Right ventricle myocardium inferior (tissue), 1 donor: ENCODE measurements around the gene SLC31A1. TPM values are rescaled to one million over a fixed set of nuclear protein-coding genes. Genes with fewer than 3 reads are reported as not detected.
"Not testable (repeated sequence)": the region's sequence is repeated elsewhere in the genome, so short reads cannot be mapped to it uniquely, and the experiment has no call there.

ENCODE experiments used
- ATAC-seq: fragments of 200-7000 bp; cut with Tn5 transposase; one replicate; pipeline ENCODE4 v1.9.1; 2020; ENCODE audit warnings: mild to moderate bottlenecking, moderate library complexity
- DNase-seq: peaks from one replicate; pipeline ENCODE4 v3.0.0; 2021; ENCODE audit errors: missing footprints
- intact Hi-C: fragments of 100-400 bp; cut with DNase I; formaldehyde crosslinking; loops from one replicate; pipeline ENCODE4 v1.11.0; 2022
- total RNA-seq: library from RNA; stranded (reverse); fragmentation: NEBNext Ultra II Directional; extraction: Animal tissue kit (Norgen Biotek cat#: 25700); gene quantifications from one replicate; pipeline ENCODE4 v1.2.1, GENCODE V29; 2021
- donor health status: DM: no; HTN: yes; CAD: no; lungs with severe emphysema.

Gene SLC31A1
- total RNA-seq, 1 donor from 2014 or later = 12.0 TPM

GRCh38 chr9:113250807-113251206 is 29.5 kb downstream of the SLC31A1 start:
- intact Hi-C loops = no loop called here
- DNase-seq (no peak), ATAC-seq (no peak)

- intact Hi-C loops = no loop called here
- no peak for DNase-seq
- ATAC-seq = no peak
Observed at GRCh38 chr9:113254991-113255390, 33.6 kb downstream of the SLC31A1 start.

GRCh38 chr9:113255438-113255837 is 34.1 kb downstream of the SLC31A1 start:
- DNase-seq (no peak), ATAC-seq (no peak)
- intact Hi-C loops = no loop called here

- intact Hi-C loops = no loop called here
- no peak for DNase-seq
- no peak for ATAC-seq
Observed at GRCh38 chr9:113257863-113258262, 36.5 kb downstream of the SLC31A1 start.

DNA sequence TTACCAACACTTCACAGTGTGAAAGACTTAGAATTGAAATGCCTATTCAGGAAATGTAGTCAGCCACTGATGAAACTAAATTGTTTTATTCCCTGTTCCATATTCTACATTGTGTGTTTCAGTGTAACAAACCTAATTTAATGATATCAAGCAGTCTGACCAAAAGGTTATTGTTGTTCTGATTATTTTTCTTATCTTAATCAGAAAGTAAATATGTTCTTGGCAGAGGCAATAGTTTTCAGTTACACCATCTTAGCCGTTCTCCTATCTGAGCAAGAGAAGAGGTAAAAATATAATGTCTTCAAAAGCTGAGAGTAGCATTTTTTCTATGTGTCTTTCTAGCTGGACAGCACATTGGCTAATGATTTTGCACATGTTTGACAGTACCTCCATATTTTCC is 36.9 kb downstream of the SLC31A1 start:
- no peak for DNase-seq
- ATAC-seq = no peak
- intact Hi-C loops = no loop called here

GRCh38 chr9:113261917-113262671 is 40.8 kb downstream of the SLC31A1 start:
- DNase-seq (no peak), ATAC-seq (no peak)
- intact Hi-C loops = no loop called here

DNA sequence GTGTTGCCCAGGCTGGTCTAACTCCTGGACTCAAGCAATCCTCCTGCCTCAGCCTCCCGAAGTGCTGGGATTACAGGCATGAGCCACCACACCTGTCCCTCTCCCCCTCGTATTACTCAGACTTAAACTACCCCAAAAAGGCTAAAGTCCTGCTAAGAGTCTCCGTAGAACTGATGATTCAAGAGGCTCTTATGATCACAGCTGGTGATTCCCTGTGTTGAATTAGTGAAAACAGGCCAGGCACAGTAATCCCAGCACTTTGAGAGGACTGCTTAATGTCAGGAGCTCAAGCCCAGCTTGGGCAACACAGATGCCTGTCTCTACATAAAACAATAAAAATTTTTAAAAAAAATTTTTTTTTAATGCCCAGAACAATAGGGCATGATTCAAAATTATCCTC is 44.8 kb downstream of the SLC31A1 start:
- DNase-seq (no peak), ATAC-seq (no peak)
- intact Hi-C loops = no loop called here

- ATAC-seq = no peak
- intact Hi-C loops = no loop called here
- DNase-seq = no peak
Observed at GRCh38 chr9:113267911-113268566, 46.7 kb downstream of the SLC31A1 start.

GRCh38 chr9:113269355-113269754 is 48.0 kb downstream of the SLC31A1 start:
- ATAC-seq = no peak
- intact Hi-C loops = no loop called here
- no peak for DNase-seq

DNA sequence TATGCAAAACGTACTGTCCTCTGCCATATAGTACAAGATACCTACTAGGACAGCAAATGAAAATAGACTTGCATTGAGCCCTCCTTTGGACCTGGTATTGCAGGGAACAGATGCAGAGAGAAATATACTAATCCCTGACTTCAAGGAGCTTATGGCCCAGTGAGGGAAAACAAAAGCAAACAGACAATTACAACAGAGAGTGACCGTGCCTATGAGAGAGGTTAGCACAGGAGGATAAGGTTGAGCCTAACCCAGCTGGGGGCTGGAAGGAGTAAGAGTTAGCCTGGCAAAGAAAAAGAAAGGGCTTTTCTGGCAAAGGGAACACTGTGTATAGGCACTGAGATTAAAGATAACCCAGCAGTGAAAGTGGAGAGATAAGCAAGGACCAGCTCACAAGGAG is 48.5 kb downstream of the SLC31A1 start:
- DNase-seq (no peak), ATAC-seq (no peak)
- intact Hi-C loops = loop anchor here (5.0 to 10.0 kb wide), 2 partner anchors 322 to 385 kb away; no protein-coding TSS in a partner anchor

- intact Hi-C loops = loop anchor here (2.0 to 10.0 kb wide), 5 partner anchors 54 to 380 kb away; partner anchors contain the start of genes ALAD, FKBP15 and SLC31A1
- DNase-seq (no peak), ATAC-seq (peak; percentile 23)
Observed at GRCh38 chr9:113274474-113275156, 53.3 kb downstream of the SLC31A1 start.

GRCh38 chr9:113275157-113276131 is 54.1 kb downstream of the SLC31A1 start, which contains the start of the genes CDC26 and PRPF4:
TSS of gene CDC26 (minus strand) at chr9:113275572. CDS start at chr9:113272507, 3,065 bp downstream.
TSS of gene PRPF4 (plus strand) at chr9:113275658. CDS start at chr9:113275744, 86 bp downstream.
- peak; percentile 98 for DNase-seq
- ATAC-seq = peak; percentile 97
- intact Hi-C loops = loop anchor here (2.0 to 10.0 kb wide), 4 partner anchors 55 to 379 kb away; partner anchors contain the start of genes ALAD, FKBP15 and SLC31A1

DNA sequence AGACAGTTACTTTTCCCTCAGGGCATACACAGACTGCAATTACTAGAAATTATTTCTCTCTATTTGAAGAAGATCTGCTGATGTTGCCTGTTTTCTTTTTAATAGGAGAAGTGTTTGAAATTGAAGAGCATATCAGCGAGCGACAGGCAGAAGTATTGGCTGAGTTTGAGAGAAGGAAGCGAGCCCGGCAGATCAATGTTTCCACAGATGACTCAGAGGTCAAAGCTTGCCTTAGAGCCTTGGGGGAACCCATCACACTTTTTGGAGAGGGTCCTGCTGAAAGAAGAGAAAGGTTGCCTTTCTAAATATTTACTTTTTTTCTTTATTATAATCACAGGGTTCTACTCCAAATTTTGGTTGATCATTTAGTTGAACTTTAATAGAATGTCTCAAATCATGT is 57.5 kb downstream of the SLC31A1 start:
- intact Hi-C loops = loop anchor here (10.0 kb wide), 1 partner anchor 376 kb away; no protein-coding TSS in a partner anchor
- ATAC-seq = no peak
- DNase-seq = no peak

GRCh38 chr9:113281356-113281755 is 60.0 kb downstream of the SLC31A1 start:
- ATAC-seq = no peak
- intact Hi-C loops = no loop called here
- DNase-seq = no peak

GRCh38 chr9:113289091-113289490 is 67.7 kb downstream of the SLC31A1 start:
- DNase-seq (no peak), ATAC-seq (peak; percentile 44)
- intact Hi-C loops = no loop called here

GRCh38 chr9:113290052-113290607 is 68.8 kb downstream of the SLC31A1 start:
- intact Hi-C loops = no loop called here
- ATAC-seq (no peak), DNase-seq (no peak)

DNA sequence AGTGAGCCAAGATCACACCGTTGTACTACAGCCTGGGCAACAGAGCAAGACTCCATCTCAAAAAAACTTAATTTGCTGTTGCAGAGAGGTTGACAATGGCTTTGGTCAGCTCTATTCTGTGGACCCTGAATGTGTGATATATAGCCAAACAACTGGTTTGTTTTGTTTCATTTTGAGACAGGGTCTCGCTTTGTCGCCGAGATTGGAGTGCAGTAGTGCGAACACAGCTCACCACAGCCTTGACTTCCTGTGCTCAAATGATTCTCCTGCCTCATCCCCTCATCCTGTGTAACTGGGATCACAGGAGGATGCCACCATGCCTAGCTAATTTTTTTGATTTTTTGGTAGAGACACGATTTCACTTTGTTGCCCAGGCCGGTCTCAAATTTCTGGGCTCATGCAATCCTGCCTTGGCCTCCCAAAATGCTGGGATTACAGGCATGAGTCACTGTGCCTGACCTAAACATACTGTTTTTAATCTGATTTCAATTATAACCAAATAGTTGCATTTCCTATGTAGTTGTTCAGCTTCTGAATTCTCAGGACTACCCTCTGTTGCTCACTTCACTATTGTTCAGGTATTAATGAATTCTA is 72.0 kb downstream of the SLC31A1 start:
- ATAC-seq = no peak
- no peak for DNase-seq
- intact Hi-C loops = no loop called here

GRCh38 chr9:113296247-113296646 is 74.9 kb downstream of the SLC31A1 start:
- intact Hi-C loops, ATAC-seq: not testable (repeated sequence)

More at GRCh38 chr9:113296247-113296646, 74.9 kb downstream of the SLC31A1 start:
- DNase-seq = not testable (repeated sequence)
